PC-3 (cell line): ENCODE data around the gene PTPN14. TPM values are rescaled to one million over a fixed set of nuclear protein-coding genes. Genes with fewer than 3 reads are reported as not detected.

Experiments used
- ATAC-seq: fragments of 200-7000 bp; cut with Tn5 transposase; 2 replicates; pipeline ENCODE4 v1.9.1; 2020; ENCODE audit warnings: mild to moderate bottlenecking, moderate library complexity
- BruUV-seq: library from RNA; stranded (reverse); fragments of 400-500 nt; replicated peaks from 2 replicates; lab custom pipeline; 2021; lab: Mats Ljungman, UMichigan
- CTCF ChIA-PET: fragments of 300-600 bp; sonication (Branson Sonifier 250); formaldehyde crosslinking; loops from one replicate; lab custom pipeline; 2022; ENCODE audit warnings: antibody characterized with exemption; lab: Charles Lee
- POLR2A ChIA-PET: fragments of 300-600 bp; sonication (Branson Sonifier 250); formaldehyde crosslinking; loops from one replicate; lab custom pipeline; 2022; ENCODE audit warnings: antibody characterized with exemption; ENCODE audit not compliant: unreplicated experiment; lab: Charles Lee
- DNase-seq: peaks from one replicate; pipeline ENCODE4 v3.0.0-alpha.2; 2015
- H2AFZ ChIP-seq: fragments of 300-600 bp; sonication (generic); 2 replicates; pipeline ENCODE4 v1.6.0; 2016; ENCODE audit warnings: antibody characterized with exemption, low read length
- H3F3A ChIP-seq: fragments of 300-600 bp; sonication (generic); one replicate; pipeline ENCODE4 v1.6.0; 2017; ENCODE audit warnings: antibody characterized with exemption, low read length, control low read depth, mild to moderate bottlenecking; ENCODE audit not compliant: unreplicated experiment
- H3K27ac ChIP-seq: fragments of 300-600 bp; sonication (generic); 2 replicates; pipeline ENCODE4 v1.5.1; 2016; ENCODE audit warnings: mild to moderate bottlenecking, low read length
- H3K27me3 ChIP-seq: fragments of 300-600 bp; sonication (generic); 2 replicates; pipeline ENCODE4 v1.6.1; 2016; ENCODE audit warnings: low read length, mixed read lengths
- H3K36me3 ChIP-seq: fragments of 300-600 bp; sonication (generic); 2 replicates; pipeline ENCODE4 v1.6.1; 2016; ENCODE audit warnings: low read depth, mixed run types, low read length, mixed read lengths
- H3K4me1 ChIP-seq: fragments of 300-600 bp; sonication (generic); 2 replicates; pipeline ENCODE4 v1.5.1; 2016; ENCODE audit warnings: low read length; ENCODE audit not compliant: insufficient read depth
- H3K4me2 ChIP-seq: fragments of 300-600 bp; sonication (generic); 2 replicates; pipeline ENCODE4 v1.6.0; 2016; ENCODE audit warnings: low read length
- H3K4me3 ChIP-seq: fragments of 300-600 bp; sonication (generic); 2 replicates; pipeline ENCODE4 v1.5.1; 2016; ENCODE audit warnings: mild to moderate bottlenecking, low read length, mixed read lengths
- H3K79me2 ChIP-seq: fragments of 300-600 bp; sonication (generic); 2 replicates; pipeline ENCODE4 v1.6.1; 2017; ENCODE audit warnings: low read length, mixed read lengths
- H3K9ac ChIP-seq: fragments of 300-600 bp; sonication (generic); 2 replicates; pipeline ENCODE4 v1.6.0; 2016; ENCODE audit warnings: mild to moderate bottlenecking, low read length
- H3K9me2 ChIP-seq: fragments of 300-600 bp; sonication (generic); replicated peaks from 2 replicates; pipeline ENCODE4 v1.6.1; 2016; ENCODE audit warnings: mixed run types, low read length, mixed read lengths
- H3K9me3 ChIP-seq: fragments of 300-600 bp; sonication (generic); 2 replicates; pipeline ENCODE4 v1.6.1; 2016; ENCODE audit warnings: low read length, mixed read lengths
- H4K20me1 ChIP-seq: fragments of 300-600 bp; sonication (generic); 2 replicates; pipeline ENCODE4 v1.6.1; 2016; ENCODE audit warnings: low read length, mixed read lengths
- CTCF ChIP-seq: fragments of 300-600 bp; sonication (generic); conservative IDR thresholded peaks from 2 replicates; pipeline ENCODE4 v1.5.1; 2017; ENCODE audit warnings: antibody characterized with exemption, low read depth, mild to moderate bottlenecking, low read length
- EZH2 ChIP-seq: fragments of 300-600 bp; sonication (generic); IDR thresholded peaks from one replicate; pipeline ENCODE4 v1.6.1; 2017; ENCODE audit warnings: antibody characterized with exemption, mild to moderate bottlenecking, low read length; ENCODE audit not compliant: unreplicated experiment
- EZH2phosphoT487 ChIP-seq: fragments of 300-600 bp; sonication (generic); IDR thresholded peaks from 2 replicates; pipeline ENCODE4 v1.6.1; 2018; ENCODE audit warnings: mild to moderate bottlenecking, antibody characterized with exemption, low read length, borderline replicate concordance
- intact Hi-C: fragments of 100-400 bp; cut with micrococcal nuclease; formaldehyde crosslinking; loops from 2 replicates; pipeline ENCODE4 v1.9.0; 2023
- total RNA-seq: library from RNA; depleted of rRNA; stranded (reverse); fragments of >200 nt; gene quantifications from 2 replicates; pipeline ENCODE4 v1.2.3, GENCODE V29; 2014

The PTPN14 gene
- total RNA-seq, 1 experiment from 2014 or later, result 12.6 TPM

GRCh38 chr1:214321705-214322453, 229.5 kb downstream of the PTPN14 start:
- POLR2A ChIA-PET, result no interaction called here
- CTCF ChIA-PET, result no interaction called here
- intact Hi-C loops, result no loop called here
- no peak overlapping the region for H3K4me3 ChIP-seq
- no peaks in the 10 kb centered on the region for H3K79me2 ChIP-seq
- no peak overlapping the region for H3K4me2 ChIP-seq
- H3K9me2 ChIP-seq, result no peaks in the 10 kb centered on the region
- DNase-seq (no peak), ATAC-seq (no peak)
- H3K27ac ChIP-seq, result no peak overlapping the region
- H3K9me3 ChIP-seq, result no peaks in the 10 kb centered on the region
- no peak overlapping the region for H3K9ac ChIP-seq
- H4K20me1 ChIP-seq, result no peaks in the 10 kb centered on the region
- H3K4me1 ChIP-seq, result peaks cover under 1% of the 10 kb centered on the region; the same call in 1 of the 2 replicates
- H3K27me3 ChIP-seq, result no peaks in the 10 kb centered on the region
- BruUV-seq, result no TSS peak
- H2AFZ ChIP-seq, result no peak overlapping the region
- TF ChIP-seq CTCF, result no peak
- TF ChIP-seq EZH2, result no peak
- TF ChIP-seq EZH2phosphoT487, result no peak
- peaks cover 23% of the 10 kb centered on the region; the same call in 1 of the 2 replicates for H3K36me3 ChIP-seq
- no peaks in the 10 kb centered on the region for H3F3A ChIP-seq

- peaks cover 23% of the 10 kb centered on the region; the same call in 1 of the 2 replicates for H3K36me3 ChIP-seq
- H3K9me2 ChIP-seq, result no peaks in the 10 kb centered on the region
- no peak for TF ChIP-seq EZH2phosphoT487
- TF ChIP-seq CTCF, result peak; percentile 58
- TF ChIP-seq EZH2, result no peak
- H2AFZ ChIP-seq, result no peak overlapping the region
- BruUV-seq, result no TSS peak
- no peaks in the 10 kb centered on the region for H3F3A ChIP-seq
- H3K9me3 ChIP-seq, result no peaks in the 10 kb centered on the region
- H3K27me3 ChIP-seq, result no peaks in the 10 kb centered on the region
- no peak overlapping the region for H3K4me2 ChIP-seq
- intact Hi-C loops, result no loop called here
- H3K4me1 ChIP-seq, result peaks cover 8% of the 10 kb centered on the region
- ChIA-PET CTCF (no interaction called here), POLR2A (no interaction called here)
- no peak for ATAC-seq
- DNase-seq, result no peak
- H3K9ac ChIP-seq, result no peak overlapping the region
- no peak overlapping the region for H3K4me3 ChIP-seq
- H4K20me1 ChIP-seq, result no peaks in the 10 kb centered on the region
- no peaks in the 10 kb centered on the region for H3K79me2 ChIP-seq
- no peak overlapping the region for H3K27ac ChIP-seq
Measured at GRCh38 chr1:214319938-214320337, 231.5 kb downstream of the PTPN14 start.
